Measurements from ENCODE around the gene NKX1-2. TPM values are rescaled to one million over a fixed set of nuclear protein-coding genes. Genes with fewer than 3 reads are reported as not detected.
A peak's percentile ranks its signal among the peaks of the same experiment; 100 is the strongest.

The NKX1-2 gene
- total RNA-seq, 1 donor from 2014 or later = not detected

DNA sequence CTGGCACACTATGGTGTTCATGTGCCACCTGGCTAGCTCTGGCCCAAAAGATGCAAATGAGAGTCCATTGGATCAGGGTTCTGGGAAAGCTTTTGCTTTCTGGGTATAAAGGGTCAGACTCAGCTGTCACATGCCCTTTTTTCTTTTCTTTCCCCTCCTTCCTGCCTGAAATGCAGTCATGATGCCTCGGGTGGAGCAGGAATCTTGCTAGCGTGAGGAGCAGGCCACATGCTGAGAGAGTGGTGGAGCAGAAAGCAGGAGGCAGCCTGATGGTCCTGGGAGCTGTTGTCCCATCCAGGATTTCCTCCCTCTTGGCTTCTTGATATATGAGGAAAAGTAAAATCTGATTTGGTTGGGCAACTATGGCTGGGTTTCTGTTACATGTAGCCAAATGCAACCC lies 9.1 kb upstream of the NKX1-2 start:
- no peak for DNase-seq (ENCODE audit: low spot score)

DNA sequence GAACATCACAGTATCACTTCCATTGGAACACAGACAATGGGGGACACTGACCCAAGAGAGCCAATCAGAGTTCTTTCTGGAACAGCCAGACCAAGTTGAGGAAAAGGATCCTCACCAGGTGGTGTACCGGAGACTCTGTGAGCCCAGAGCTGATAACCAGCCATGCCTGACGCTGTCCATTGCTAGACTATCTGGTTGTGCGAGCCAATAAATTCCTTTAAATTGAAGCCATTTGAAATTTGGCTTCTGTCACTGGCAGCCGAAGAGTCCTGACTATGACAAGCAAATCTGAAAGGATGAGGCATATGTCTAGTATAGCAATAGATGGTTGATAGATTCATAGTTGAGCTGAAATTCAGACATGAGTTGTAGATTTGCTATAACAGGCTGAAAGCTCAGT lies 8.6 kb upstream of the NKX1-2 start:
- Mint-ChIP-seq H3K4me1 (ENCODE audit: low read depth) (peaks cover 8% of the 10 kb centered on the region), H3K9me3 (ENCODE audit: low read depth) (no peaks in the 10 kb centered on the region), H3K27ac (ENCODE audit: unreplicated experiment) (no peak overlapping the region), H3K36me3 (ENCODE audit: low read depth) (peaks cover 2% of the 10 kb centered on the region), H3K4me3 (ENCODE audit: unreplicated experiment) (no peak overlapping the region), H3K27me3 (ENCODE audit: low read depth) (peaks cover 30% of the 10 kb centered on the region)
- TF ChIP-seq, protein P1, sequence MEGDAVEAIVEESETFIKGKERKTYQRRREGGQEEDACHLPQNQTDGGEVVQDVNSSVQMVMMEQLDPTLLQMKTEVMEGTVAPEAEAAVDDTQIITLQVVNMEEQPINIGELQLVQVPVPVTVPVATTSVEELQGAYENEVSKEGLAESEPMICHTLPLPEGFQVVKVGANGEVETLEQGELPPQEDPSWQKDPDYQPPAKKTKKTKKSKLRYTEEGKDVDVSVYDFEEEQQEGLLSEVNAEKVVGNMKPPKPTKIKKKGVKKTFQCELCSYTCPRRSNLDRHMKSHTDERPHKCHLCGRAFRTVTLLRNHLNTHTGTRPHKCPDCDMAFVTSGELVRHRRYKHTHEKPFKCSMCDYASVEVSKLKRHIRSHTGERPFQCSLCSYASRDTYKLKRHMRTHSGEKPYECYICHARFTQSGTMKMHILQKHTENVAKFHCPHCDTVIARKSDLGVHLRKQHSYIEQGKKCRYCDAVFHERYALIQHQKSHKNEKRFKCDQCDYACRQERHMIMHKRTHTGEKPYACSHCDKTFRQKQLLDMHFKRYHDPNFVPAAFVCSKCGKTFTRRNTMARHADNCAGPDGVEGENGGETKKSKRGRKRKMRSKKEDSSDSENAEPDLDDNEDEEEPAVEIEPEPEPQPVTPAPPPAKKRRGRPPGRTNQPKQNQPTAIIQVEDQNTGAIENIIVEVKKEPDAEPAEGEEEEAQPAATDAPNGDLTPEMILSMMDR (IDR thresholded peaks at IDR 0.05) = no peak
- no peak for DNase-seq (ENCODE audit: low spot score)

More for the DNA sequence above, 9.1 kb upstream of the NKX1-2 start:
- H3K36me3 Mint-ChIP-seq (ENCODE audit: low read depth) = peaks cover 2% of the 10 kb centered on the region
- H3K9me3 Mint-ChIP-seq (ENCODE audit: low read depth) = no peaks in the 10 kb centered on the region
- TF ChIP-seq, protein P1 (IDR thresholded peaks at IDR 0.05) = no peak
- H3K4me1 Mint-ChIP-seq (ENCODE audit: low read depth) = peaks cover 8% of the 10 kb centered on the region
- no peak overlapping the region for H3K27ac Mint-ChIP-seq (ENCODE audit: unreplicated experiment)
- H3K4me3 Mint-ChIP-seq (ENCODE audit: unreplicated experiment) = no peak overlapping the region
- H3K27me3 Mint-ChIP-seq (ENCODE audit: low read depth) = peaks cover 25% of the 10 kb centered on the region

DNA sequence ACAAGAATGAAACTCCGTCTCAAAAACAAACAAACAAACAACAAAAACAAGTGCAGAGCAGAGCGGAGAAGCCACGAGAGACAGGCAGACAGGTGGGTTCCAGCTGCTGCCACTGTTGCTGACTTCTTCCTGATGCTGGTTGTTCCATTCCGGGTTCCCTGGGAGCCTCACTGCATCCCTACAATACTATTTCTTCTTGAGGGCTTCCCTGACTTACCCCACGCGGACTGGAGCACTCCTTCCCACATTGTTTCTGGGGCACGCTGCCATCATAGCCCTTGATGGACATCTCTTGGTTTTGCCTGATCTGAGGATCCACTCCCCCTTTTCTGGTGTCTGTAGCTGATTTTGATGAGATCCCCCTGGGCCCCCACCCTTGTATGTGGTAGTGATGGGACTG lies 5.6 kb upstream of the NKX1-2 start:
- H3K4me1 Mint-ChIP-seq (ENCODE audit: low read depth) = peaks cover 8% of the 10 kb centered on the region
- H3K27ac Mint-ChIP-seq (ENCODE audit: unreplicated experiment) = no peak overlapping the region
- H3K27me3 Mint-ChIP-seq (ENCODE audit: low read depth) = peaks cover 52% of the 10 kb centered on the region
- no peaks in the 10 kb centered on the region for H3K9me3 Mint-ChIP-seq (ENCODE audit: low read depth)
- TF ChIP-seq, protein P1 (IDR thresholded peaks at IDR 0.05) = no peak
- no peak overlapping the region for H3K4me3 Mint-ChIP-seq (ENCODE audit: unreplicated experiment)
- peak; percentile 10 for DNase-seq (ENCODE audit: low spot score)
- H3K36me3 Mint-ChIP-seq (ENCODE audit: low read depth) = peaks cover 2% of the 10 kb centered on the region

DNA sequence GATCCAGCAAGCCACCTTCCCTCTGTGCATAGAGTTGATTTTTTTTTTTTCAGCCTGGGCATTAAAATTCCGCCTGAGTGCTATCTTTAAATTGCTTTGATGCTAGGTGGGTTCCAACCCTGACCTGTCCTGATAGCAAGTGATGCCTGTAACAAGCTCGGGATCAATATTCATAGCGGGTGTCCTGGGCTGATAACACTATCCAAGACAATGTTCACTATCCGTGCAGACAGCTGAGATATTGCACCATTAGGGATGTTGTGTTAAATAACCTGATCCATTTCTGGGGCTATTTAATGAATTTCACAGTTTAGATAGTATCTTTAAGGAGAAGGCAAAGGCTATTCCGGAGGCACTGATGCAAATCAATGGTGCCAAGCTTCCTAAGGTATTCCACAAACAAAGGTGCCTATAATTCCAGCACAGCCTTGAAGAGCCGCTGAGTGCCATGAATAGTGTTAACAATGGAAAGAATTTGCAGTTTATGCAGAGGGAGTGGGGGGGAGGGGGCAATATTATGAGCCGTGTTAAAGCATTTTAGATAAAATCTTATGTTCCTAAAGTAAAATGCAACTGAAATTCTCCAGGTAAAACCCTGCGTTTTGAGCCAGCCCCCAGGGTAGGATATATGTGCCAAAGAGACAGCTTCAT lies 4.2 kb upstream of the NKX1-2 start:
- H3K27ac Mint-ChIP-seq (ENCODE audit: unreplicated experiment) = no peak overlapping the region
- H3K4me1 Mint-ChIP-seq (ENCODE audit: low read depth) = peaks cover 18% of the 10 kb centered on the region
- H3K9me3 Mint-ChIP-seq (ENCODE audit: low read depth) = no peaks in the 10 kb centered on the region

DNA sequence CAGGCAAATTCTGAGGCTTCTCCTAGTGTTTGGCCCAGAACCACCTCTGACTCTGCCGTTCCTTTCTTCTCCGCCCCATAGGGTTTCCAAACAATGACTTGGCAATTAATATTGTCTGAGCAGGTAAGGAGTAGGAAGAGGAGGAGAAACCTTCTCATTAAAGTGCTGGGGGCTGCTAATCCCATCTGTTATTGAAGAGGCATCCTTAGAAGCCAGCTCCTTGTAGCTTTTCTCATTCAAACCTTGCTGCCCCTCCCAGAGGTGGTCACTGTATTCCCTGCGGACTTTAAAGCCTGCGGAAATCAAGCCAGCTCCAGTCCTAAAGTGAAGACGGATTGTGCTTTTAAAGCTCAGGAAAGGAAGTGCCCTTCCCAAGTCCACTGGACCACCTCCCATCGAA lies 1.4 kb upstream of the NKX1-2 start:
- Mint-ChIP-seq H3K36me3 (ENCODE audit: low read depth) (peaks cover 2% of the 10 kb centered on the region), H3K27me3 (ENCODE audit: low read depth) (peaks cover 74% of the 10 kb centered on the region), H3K27ac (ENCODE audit: unreplicated experiment) (no peak overlapping the region), H3K9me3 (ENCODE audit: low read depth) (no peaks in the 10 kb centered on the region), H3K4me3 (ENCODE audit: unreplicated experiment) (no peak overlapping the region), H3K4me1 (ENCODE audit: low read depth) (peaks cover 31% of the 10 kb centered on the region)
- TF ChIP-seq, protein P1 (IDR thresholded peaks at IDR 0.05) = no peak
- no peak for DNase-seq (ENCODE audit: low spot score)

More for the DNA sequence above, 4.2 kb upstream of the NKX1-2 start:
- H3K4me3 Mint-ChIP-seq (ENCODE audit: unreplicated experiment) = no peak overlapping the region
- peaks cover 61% of the 10 kb centered on the region for H3K27me3 Mint-ChIP-seq (ENCODE audit: low read depth)
- DNase-seq (ENCODE audit: low spot score) = no peak
- peaks cover 2% of the 10 kb centered on the region for H3K36me3 Mint-ChIP-seq (ENCODE audit: low read depth)
- TF ChIP-seq, protein P1 (IDR thresholded peaks at IDR 0.05) = no peak

Measured in chondrocyte (in vitro differentiated cells).